NCI-H510A (cell line): Measurements from ENCODE around the gene CTNNA1.
"Not testable (repeated sequence)": the region's sequence is repeated elsewhere in the genome, so short reads cannot be mapped to it uniquely, and the experiment has no call there.

Experiments used
- DNase-seq: peaks from one replicate; lab custom pipeline; 2025; lab: John Stamatoyannopoulos, UW

Gene CTNNA1

DNA sequence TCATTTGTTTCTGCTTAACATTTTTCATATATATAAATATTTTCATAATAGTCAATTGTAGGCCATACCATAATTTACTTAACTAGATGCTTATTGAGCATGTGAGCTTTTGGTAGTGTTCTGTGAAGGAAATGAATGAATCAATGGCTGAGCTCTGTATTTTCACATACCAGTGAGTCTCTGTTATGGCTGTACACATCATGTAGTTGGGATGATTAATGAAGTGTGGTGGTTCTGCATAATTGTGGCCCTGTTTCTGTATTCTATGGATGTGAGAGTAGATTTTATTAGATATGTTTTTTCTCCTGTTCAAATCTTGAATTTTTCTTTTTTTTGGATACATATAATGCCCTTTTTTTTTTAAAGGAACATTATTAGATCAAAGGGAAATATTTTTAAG, 56.2 kb downstream of the CTNNA1 start:
- DNase-seq, result no peak

- not testable (repeated sequence) for DNase-seq
Measured at GRCh38 chr5:138810861-138811260, 57.6 kb downstream of the CTNNA1 start.

GRCh38 chr5:138815529-138815928, 62.3 kb downstream of the CTNNA1 start:
- DNase-seq, result no peak

- DNase-seq, result no peak
Measured at GRCh38 chr5:138817241-138817640, 64.0 kb downstream of the CTNNA1 start.

- no peak for DNase-seq
Measured at GRCh38 chr5:138819081-138819480, 65.9 kb downstream of the CTNNA1 start.

- DNase-seq, result no peak
Measured at GRCh38 chr5:138820695-138821094, 67.5 kb downstream of the CTNNA1 start.

DNA sequence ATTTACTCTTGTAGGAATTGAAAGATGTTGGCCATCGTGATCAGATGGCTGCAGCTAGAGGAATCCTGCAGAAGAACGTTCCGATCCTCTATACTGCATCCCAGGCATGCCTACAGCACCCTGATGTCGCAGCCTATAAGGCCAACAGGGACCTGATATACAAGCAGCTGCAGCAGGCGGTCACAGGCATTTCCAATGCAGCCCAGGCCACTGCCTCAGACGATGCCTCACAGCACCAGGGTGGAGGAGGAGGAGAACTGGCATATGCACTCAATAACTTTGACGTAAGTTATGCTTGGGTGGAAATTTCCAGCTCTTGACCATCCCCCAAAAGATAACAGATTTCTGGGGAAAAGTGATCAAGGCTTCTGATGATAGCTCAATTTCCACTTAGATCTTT, 71.3 kb downstream of the CTNNA1 start:
- DNase-seq, result no peak

DNA sequence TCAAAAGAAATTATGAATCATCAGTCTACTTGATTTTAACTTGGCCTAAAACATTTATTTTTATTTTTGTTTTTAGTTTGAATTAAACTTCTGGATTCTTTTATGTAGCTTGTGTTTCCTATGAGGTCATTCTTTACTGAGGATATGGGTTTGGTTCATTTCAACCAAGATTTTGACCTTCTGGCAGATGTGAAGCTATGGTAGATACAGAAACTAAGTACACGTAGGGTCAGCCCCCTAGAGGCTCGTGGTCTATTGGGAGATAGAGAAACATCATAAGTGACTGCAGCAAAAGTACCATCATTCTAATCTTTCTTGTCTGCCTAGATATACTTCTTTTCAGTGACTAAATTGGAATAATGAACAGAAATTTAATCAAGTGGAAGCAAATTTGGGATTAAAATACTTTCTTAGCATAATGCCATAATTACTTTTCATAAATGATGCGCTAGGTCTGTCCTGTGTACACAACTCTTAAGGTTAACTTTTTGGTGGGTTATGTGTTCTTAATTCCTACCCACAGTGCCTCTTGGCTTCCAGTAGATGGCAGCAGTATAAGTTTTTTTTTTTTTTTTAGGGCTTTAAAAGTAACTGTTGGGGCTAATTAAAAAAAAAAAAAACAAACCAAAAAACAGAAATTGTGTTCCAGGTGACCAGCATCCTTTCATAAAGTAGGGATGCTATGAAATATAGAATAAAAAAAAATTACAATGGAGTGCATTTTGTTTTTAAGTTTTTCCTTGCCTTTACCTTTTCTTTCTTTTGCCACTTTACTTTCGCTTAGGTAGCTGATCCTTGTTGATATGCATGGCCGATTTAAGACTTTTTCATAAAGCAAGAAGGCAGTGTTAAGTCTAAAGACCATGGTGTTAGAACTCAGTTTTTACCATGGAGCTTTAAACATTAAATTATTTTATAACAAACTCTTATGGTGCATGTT, 72.0 kb downstream of the CTNNA1 start:
- DNase-seq, result no peak

- no peak for DNase-seq
Measured at GRCh38 chr5:138828556-138828955, 75.3 kb downstream of the CTNNA1 start.

DNA sequence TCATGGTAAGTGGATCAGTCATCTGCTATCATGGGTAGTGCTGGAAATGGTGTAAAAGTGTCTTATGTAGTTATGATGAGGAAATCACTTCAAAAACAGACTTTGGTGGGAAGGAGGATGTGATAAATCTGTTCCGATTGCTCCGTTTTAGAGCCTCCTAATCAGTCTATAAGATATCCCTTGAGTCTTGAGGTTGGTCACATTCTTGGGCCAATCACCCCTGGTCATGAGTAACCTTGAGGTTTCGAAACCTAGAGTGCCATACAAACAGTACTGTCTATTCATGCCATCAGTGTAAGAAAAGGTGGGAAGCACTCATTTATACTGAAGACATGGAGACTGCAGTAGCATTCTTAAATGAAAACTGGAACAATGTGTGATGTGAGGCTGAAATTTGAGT, 76.1 kb downstream of the CTNNA1 start:
- no peak for DNase-seq

DNA sequence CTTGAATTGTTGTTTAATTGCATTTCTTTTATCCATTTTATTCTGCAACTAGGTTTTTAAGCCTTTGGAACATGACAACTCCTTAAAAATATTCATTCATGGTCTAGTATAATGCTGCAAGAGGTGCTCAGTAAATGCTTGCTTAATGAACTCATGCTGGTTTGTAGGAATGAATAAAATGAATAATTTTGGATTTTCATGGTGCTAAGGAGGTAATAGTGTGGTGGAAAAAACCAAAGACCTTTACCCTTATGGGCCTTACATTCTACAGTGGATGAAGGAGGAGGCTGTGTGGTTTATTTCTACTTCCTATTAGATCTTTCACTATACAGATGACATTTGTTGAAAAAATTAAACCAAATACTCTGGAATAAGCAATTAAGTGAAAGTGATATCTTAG, 78.5 kb downstream of the CTNNA1 start:
- no peak for DNase-seq

GRCh38 chr5:138832218-138832617, 79.0 kb downstream of the CTNNA1 start:
- DNase-seq, result no peak

GRCh38 chr5:138833080-138833479, 79.9 kb downstream of the CTNNA1 start:
- DNase-seq, result no peak

- no peak for DNase-seq
Measured at GRCh38 chr5:138833726-138834480, 80.7 kb downstream of the CTNNA1 start.

GRCh38 chr5:138834853-138835252, 81.6 kb downstream of the CTNNA1 start:
- DNase-seq, result not testable (repeated sequence)

DNA sequence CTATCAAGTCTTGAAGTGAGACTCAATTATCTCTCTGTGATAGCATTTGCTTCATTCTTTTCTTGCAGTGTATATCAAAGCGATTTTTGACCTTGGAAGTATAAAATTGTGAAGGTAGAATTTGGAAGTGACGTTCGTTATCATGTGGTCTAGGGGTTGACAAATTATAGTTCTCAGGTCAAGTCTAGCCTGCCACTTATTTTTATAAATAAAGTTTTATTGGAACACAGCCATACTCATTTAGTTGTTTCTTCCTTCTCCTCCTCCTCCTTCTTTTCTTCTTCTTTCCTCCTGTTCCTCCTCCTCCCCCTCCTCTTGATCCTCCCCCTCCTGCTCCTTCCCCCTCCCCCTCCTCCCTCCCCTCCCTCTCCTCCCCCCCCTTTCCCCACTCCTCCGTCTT, 83.9 kb downstream of the CTNNA1 start:
- no peak for DNase-seq

GRCh38 chr5:138840103-138840502, 86.9 kb downstream of the CTNNA1 start:
- DNase-seq, result no peak

- no peak for DNase-seq
Measured at GRCh38 chr5:138841531-138841930, 88.3 kb downstream of the CTNNA1 start.

DNA sequence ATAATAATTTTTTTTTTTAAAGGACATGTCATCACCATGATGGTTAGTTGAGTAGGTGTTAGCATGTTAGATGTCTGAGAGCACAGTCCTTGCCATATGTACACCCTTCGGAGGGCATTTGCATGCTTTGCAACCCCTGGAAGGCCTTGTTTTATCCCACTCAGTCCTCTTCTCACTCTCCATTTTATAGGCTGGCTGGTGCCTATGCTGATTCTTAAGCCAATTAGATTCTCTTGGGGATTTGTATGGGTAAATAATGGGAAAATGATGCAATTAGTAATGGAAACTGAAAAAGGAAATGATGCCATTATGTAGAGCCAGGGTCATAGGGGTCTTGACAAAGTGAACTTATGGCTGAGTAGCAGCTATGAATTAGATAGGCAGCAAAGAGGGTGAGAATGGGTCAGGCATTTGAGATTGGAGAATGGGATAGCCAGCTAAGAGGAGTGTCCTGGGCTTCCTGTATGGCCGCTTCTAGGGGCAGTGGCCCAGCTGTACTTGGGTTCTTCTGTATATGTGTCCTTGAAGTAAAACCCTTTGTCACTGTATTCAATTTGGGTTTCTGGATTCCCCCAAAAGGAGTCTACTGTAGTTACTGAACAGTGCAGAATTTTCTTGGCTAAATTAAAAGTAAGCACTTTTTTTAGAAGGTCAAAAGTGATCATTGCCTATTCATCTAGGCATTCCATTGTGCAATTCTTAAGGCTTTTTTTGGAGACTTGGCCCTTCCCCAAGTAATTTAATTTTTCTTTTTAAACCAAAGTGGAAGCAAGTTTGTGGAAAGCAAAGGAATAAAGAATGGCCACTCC, 90.3 kb downstream of the CTNNA1 start:
- DNase-seq, result no peak

DNA sequence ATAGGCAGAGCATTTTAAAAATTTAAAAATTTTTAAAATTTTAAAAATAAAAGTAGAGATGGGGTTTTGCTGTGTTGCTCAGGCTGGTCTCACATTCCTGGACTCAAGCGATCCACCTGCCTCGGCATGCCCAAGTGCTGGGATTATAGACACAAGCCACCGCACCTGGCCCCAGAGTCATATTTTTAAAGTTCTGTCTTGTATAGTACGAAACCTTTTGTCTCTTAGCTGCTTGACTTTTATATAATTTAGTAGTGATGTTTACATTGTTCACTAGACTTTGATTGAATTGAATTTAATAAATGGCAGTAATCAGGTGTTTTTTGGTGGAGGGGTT, 90.9 kb downstream of the CTNNA1 start:
- DNase-seq, result no peak

DNA sequence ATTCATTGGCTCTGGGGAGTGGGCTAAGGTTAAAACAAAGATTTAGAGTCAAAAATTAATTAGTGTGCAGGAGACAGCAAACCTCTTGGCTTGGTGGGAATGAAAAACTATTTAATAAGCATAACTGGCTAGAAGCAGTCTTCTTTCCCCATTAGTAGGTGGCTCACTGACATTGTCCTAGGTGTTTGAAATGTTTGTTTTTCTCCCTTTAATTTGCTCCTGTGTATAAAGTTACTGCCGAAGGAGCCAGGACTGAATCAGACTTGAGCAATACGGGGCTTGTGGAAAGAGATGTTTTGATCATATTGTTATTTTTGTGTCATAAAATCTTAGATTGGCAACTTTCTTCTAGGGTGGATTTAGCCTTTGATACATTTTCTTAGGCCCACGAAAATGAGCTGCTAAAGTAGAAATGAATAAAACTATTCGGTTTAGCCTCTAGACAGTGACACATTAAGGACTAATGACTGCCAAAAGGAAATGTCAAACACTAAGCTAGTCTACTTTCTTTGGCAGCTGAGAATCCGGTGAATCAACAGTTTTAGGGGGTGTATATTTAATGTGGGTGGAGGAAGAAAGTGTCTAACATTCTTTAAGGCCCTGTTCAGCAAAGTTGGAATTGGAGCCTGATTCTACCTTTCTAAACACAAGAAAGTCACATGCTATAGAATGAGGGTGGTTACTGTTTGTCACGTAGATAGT, 91.7 kb downstream of the CTNNA1 start:
- no peak for DNase-seq

DNA sequence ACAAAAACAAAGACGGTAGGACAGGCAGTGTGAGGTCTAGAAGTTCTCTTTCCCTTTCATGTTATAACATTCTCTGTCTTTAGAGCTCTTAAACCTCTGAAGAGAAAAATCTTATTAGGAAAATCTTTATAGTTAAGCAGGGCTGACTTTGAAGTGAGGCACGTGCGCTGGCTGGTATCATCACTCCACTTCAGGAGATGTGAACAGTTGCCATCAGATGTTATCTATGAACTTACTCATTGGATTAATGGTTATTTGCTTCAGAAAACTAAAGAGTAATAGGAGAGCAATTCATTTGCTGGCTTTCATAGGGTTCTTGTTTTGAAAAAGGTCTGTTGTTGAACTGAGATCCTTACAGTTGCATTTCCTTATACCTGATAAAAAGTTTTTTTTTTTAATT, 96.2 kb downstream of the CTNNA1 start:
- no peak for DNase-seq
